ENCODE results near the gene CNTN2. TPM values are rescaled to one million over a fixed set of nuclear protein-coding genes. Genes with fewer than 3 reads are reported as not detected.

CNTN2 gene
- total and polyA plus RNA-seq, 2 of the 8 experiments (the other 6 are each of a cell fraction or from before 2014, with no cell fraction given): 1.2 to 3.9 TPM

GRCh38 chr1:205108464-205108863 is 65.5 kb downstream of the CNTN2 start:
- H3K9ac ChIP-seq (replicated peaks in 1 of 4; ENCODE audit: extremely low read depth in 1 of 4, low read depth in 3 of 4, low read length in 3 of 4): no peak overlapping the region
- no peaks in the 10 kb centered on the region; a peak in 1 of 7 replicates for H3K4me1 ChIP-seq (replicated peaks in 1 of 4; ENCODE audit: control insufficient read depth in 3 of 4, insufficient read depth in 4 of 4, low read length in 3 of 4)
- H3K27me3 ChIP-seq (replicated peaks in 1 of 4; ENCODE audit: control insufficient read depth in 3 of 4, extremely low read depth in 1 of 4, insufficient read depth in 3 of 4, low read length in 3 of 4): no peaks in the 10 kb centered on the region
- H2AFZ ChIP-seq (ENCODE audit: low read length): no peak overlapping the region
- 94% methylated on average over 4 of the region's 4 CpGs; no CpG with 5 or more reads in 1 of the 2 experiments for WGBS, 2 experiments (ENCODE audit: extremely low coverage in 1 of 2, insufficient coverage in 1 of 2, insufficient read length in 1 of 2, insufficient replicate concordance in 2 of 2, low coverage in 1 of 2, low lambda C conversion rate in 2 of 2, missing lambda C conversion rate in 1 of 2)
- no peak overlapping the region for H2AK5ac ChIP-seq (ENCODE audit: low read depth, low read length)
- no peaks in the 10 kb centered on the region; the same call in 1 of the 2 replicates for H3K79me1 ChIP-seq (ENCODE audit: low read depth, low read length)
- no peak overlapping the region for H2BK15ac ChIP-seq (ENCODE audit: low read length)
- DNase-seq (ENCODE audit: low read depth in 1 of 2, low spot score in 2 of 2) (no peak), FAIRE-seq (no peak)
- no peak overlapping the region for H4K5ac ChIP-seq (ENCODE audit: insufficient read length, low read depth, low read length)
- CTCF ChIA-PET (ENCODE audit: partially characterized antibody): interaction anchor here (0.7 to 3.2 kb wide), 6 partner anchors 13 to 148 kb away, joined by 3 to 16 read pairs (median 4); partner anchors contain the start of gene RBBP5
- no peak overlapping the region for H3K4ac ChIP-seq (replicated peaks; ENCODE audit: insufficient read length, low read depth, low read length)
- H3K18ac ChIP-seq (ENCODE audit: extremely low read depth, low read length): no peak overlapping the region
- H4K20me1 ChIP-seq (replicated peaks in 1 of 2; ENCODE audit: control insufficient read depth in 1 of 2, insufficient read depth in 2 of 2, low read length in 2 of 2): peaks cover 0 to 1% of the 10 kb centered on the region in 2 experiments
- H3K23ac ChIP-seq (ENCODE audit: insufficient read length): no peak overlapping the region
- no peak overlapping the region for H2BK5ac ChIP-seq (ENCODE audit: low read depth, low read length)
- H2BK120ac ChIP-seq (replicated peaks; ENCODE audit: low read depth, low read length): no peak overlapping the region
- H3K79me2 ChIP-seq (ENCODE audit: control insufficient read depth in 1 of 2, insufficient read depth in 2 of 2, low read length in 2 of 2): 0 out of 4 replicates have a peak, but pooled peaks cover 2% of the 10 kb centered on the region in 2 experiments
- H3K56ac ChIP-seq (replicated peaks; ENCODE audit: insufficient read length, low read depth, low read length): no peak overlapping the region
- H3K9me3 ChIP-seq (ENCODE audit: insufficient read depth in 2 of 2, low read depth in 1 of 2, low read length in 1 of 2): no peaks in the 10 kb centered on the region
- H3K23me2 ChIP-seq (ENCODE audit: low read depth, low read length): no peaks in the 10 kb centered on the region
- no peak overlapping the region for H3K4me2 ChIP-seq (ENCODE audit: insufficient read depth in 1 of 2, low read depth in 2 of 2, low read length in 2 of 2)
- peaks cover 5 to 33% (median 18%) of the 10 kb centered on the region in 4 experiments for H3K36me3 ChIP-seq (ENCODE audit: control insufficient read depth in 2 of 4, insufficient read depth in 4 of 4, low read length in 3 of 4)
- no peak overlapping the region for H3K27ac ChIP-seq (ENCODE audit: low read depth, low read length)
- H2BK20ac ChIP-seq (ENCODE audit: low read length): no peak overlapping the region
- H4K91ac ChIP-seq (replicated peaks; ENCODE audit: insufficient read length, low read length): no peak overlapping the region
- no peak overlapping the region for H3K14ac ChIP-seq (ENCODE audit: insufficient read length)
- H3K4me3 ChIP-seq (ENCODE audit: extremely low read depth in 1 of 4, insufficient read depth in 2 of 4, low read depth in 3 of 4, low read length in 4 of 4): no peak overlapping the region
- POLR2A ChIA-PET (ENCODE audit: partially characterized antibody): no interaction called here
- H4K8ac ChIP-seq (ENCODE audit: extremely low read depth, insufficient read depth, low read length): no peak overlapping the region
- H2BK12ac ChIP-seq (ENCODE audit: low read depth, low read length): no peak overlapping the region
- TF ChIP-seq POU5F1 (IDR thresholded peaks at IDR 0.05; ENCODE audit: low read depth, low read length) (no peak), CREB1 (IDR thresholded peaks at IDR 0.05) (no peak), TBP (IDR thresholded peaks at IDR 0.05; ENCODE audit: low read depth, low read length) (no peak), CBX8 (IDR thresholded peaks at IDR 0.05; ENCODE audit: borderline replicate concordance, low read depth, low read length) (no peak), NANOG (IDR thresholded peaks at IDR 0.05; ENCODE audit: insufficient read depth, low read depth, low read length, poor library complexity, severe bottlenecking) (no peak), RXRA (IDR thresholded peaks at IDR 0.05; ENCODE audit: insufficient read depth, low read depth, low read length) (no peak), SAP30 (IDR thresholded peaks at IDR 0.05; ENCODE audit: insufficient read depth, insufficient replicate concordance, low read length) (no peak), MAFK (IDR thresholded peaks at IDR 0.05; ENCODE audit: low read depth, low read length) (no peak)
- TF ChIP-seq, protein P1, sequence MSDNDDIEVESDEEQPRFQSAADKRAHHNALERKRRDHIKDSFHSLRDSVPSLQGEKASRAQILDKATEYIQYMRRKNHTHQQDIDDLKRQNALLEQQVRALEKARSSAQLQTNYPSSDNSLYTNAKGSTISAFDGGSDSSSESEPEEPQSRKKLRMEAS (IDR thresholded peaks at IDR 0.05): no peak
- TF ChIP-seq, protein P2, sequence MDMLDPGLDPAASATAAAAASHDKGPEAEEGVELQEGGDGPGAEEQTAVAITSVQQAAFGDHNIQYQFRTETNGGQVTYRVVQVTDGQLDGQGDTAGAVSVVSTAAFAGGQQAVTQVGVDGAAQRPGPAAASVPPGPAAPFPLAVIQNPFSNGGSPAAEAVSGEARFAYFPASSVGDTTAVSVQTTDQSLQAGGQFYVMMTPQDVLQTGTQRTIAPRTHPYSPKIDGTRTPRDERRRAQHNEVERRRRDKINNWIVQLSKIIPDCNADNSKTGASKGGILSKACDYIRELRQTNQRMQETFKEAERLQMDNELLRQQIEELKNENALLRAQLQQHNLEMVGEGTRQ (IDR thresholded peaks at IDR 0.05; ENCODE audit: low read length): no peak

Measured in H1 (cell line).